ENCODE data around the gene SLC6A8.
"Not testable (repeated sequence)": the region's sequence is repeated elsewhere in the genome, so short reads cannot be mapped to it uniquely, and the experiment has no call there.

The SLC6A8 gene

DNA sequence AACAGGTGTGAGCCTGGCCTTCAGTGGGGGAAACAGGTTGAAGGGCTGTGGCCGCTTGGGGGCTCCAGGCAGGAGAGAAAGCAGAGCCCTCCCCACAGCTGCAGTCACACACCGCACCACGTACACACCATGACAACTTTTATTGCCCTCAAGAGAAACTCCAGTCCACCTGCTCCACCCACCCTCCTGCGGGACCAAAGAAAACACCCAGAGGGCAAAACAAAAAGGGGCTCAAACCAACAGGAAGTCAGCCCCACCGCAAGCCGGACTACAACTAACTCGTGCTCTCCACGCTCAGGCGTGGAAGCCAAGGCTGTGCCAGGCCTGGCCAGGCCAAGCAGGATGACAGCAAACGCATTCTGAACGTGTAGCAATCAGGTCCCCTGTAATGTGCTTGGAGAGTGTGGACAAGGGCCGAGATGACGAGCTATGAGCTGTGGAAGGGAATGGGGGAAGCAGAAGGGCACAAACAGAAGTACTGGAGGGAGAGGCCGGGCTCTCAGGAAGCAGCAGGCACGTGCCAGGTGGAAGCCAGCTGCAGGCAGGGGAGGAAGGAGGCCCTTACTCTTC, 12.7 kb downstream of the SLC6A8 start:
- peaks cover 41% of the 10 kb centered on the region for H3K36me3 ChIP-seq (ENCODE audit: insufficient read depth, low read depth, low read length)
- H3K27me3 ChIP-seq (ENCODE audit: insufficient read depth, low read length): no peaks in the 10 kb centered on the region
- H3K9ac ChIP-seq (ENCODE audit: low read depth, low read length): no peak overlapping the region

DNA sequence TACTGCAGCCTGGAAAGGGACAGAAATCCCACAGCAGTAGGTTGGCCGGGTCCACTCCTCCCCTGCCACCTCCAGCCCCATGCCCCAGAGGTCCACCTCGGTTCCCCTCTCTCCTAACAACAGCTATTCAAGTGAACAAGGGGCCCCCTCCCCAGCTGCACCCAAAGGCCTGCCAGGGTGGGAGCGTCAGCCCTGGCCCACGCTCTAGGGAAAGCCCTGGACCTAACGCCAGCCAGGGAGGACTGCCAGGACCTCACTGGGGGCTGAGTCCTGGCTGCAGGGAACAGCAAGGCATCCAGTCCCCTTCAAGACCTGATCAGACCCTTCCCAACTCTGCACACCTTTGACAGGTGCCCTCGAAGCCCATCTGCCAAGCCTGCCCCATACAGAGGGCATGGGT, 13.2 kb downstream of the SLC6A8 start:
- peaks cover 36% of the 10 kb centered on the region for H3K36me3 ChIP-seq (ENCODE audit: insufficient read depth, low read depth, low read length)
- no peak overlapping the region for H3K27ac ChIP-seq (ENCODE audit: low read length)
- H3K4me3 ChIP-seq (ENCODE audit: low read length): no peak overlapping the region
- H3K4me1 ChIP-seq (ENCODE audit: insufficient read depth, low read length): no peaks in the 10 kb centered on the region
- no peak overlapping the region for H3K9ac ChIP-seq (ENCODE audit: low read depth, low read length)
- H3K27me3 ChIP-seq (ENCODE audit: insufficient read depth, low read length): no peaks in the 10 kb centered on the region
- H3K9me3 ChIP-seq (ENCODE audit: insufficient read depth, low read depth, low read length): no peaks in the 10 kb centered on the region

More for the DNA sequence above, 12.7 kb downstream of the SLC6A8 start:
- Histone ChIP-seq H3K9me3 (ENCODE audit: insufficient read depth, low read depth, low read length) (no peaks in the 10 kb centered on the region), H3K27ac (ENCODE audit: low read length) (no peak overlapping the region), H3K4me1 (ENCODE audit: insufficient read depth, low read length) (no peaks in the 10 kb centered on the region), H3K4me3 (ENCODE audit: low read length) (no peak overlapping the region)

DNA sequence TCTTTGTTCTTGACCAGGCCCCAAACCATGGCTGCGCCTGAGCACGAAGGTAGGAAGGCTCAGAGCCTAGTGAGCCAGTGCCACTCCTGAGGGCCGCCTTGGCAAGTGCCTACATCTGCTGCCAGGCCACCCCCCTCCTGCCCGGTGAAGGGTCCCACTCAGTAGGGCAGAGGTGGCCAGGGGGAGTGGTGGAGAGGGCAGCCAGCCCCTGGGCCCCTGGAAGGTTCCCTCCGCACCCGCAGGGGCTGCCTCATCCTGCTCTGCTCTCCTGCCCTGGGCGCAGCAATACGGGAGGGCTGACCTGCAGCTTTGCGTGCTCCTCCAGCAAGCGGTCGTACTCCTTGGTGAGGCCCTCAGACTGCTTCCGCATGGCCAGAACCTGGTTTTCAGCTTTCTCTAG, 14.0 kb downstream of the SLC6A8 start:
- H3K9me3 ChIP-seq (ENCODE audit: insufficient read depth, low read depth, low read length): no peaks in the 10 kb centered on the region
- H3K9ac ChIP-seq (ENCODE audit: low read depth, low read length): no peak overlapping the region
- peaks cover 35% of the 10 kb centered on the region for H3K36me3 ChIP-seq (ENCODE audit: insufficient read depth, low read depth, low read length)
- no peak overlapping the region for H3K27ac ChIP-seq (ENCODE audit: low read length)
- H3K4me1 ChIP-seq (ENCODE audit: insufficient read depth, low read length): no peaks in the 10 kb centered on the region
- H3K27me3 ChIP-seq (ENCODE audit: insufficient read depth, low read length): no peaks in the 10 kb centered on the region
- no peak overlapping the region for H3K4me3 ChIP-seq (ENCODE audit: low read length)

DNA sequence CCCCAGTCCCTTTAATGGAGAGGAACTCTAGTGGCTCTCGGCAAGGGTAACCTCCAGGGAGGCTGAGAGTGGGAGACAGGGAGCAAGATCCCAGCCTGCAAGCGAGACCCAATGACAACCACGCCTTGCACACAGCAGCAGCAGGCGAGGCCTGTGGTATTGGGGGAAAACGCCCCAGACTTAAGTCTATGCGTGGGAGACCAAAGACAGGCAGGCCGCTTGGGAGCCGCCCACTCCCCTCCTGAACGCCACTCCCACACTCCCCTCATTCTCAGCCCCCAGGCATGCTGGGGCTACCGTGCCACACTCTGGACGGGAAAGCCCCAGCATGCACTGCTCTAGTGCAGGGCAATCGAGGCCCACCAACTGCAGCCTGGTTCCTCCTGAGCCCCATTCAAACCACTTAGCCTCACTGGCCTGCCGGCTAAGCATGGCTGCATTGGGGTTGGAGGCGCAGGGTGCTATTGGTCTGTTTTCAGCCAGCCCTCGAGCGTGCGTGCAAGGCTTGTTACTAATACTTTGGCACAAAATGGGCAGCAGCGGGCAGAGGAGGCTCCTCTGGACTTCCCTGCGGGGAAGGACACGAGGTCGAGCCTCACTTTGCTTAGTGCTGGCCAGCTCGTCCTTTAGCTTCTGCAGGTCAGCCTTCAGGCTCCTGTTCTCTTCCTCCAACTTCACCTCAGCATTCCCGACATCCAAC, 14.8 kb downstream of the SLC6A8 start:
- H3K27ac ChIP-seq (ENCODE audit: low read length): no peak overlapping the region
- no peaks in the 10 kb centered on the region for H3K27me3 ChIP-seq (ENCODE audit: insufficient read depth, low read length)
- no peaks in the 10 kb centered on the region for H3K4me1 ChIP-seq (ENCODE audit: insufficient read depth, low read length)
- H3K36me3 ChIP-seq (ENCODE audit: insufficient read depth, low read depth, low read length): peaks cover 35% of the 10 kb centered on the region
- H3K9ac ChIP-seq (ENCODE audit: low read depth, low read length): no peak overlapping the region
- no peaks in the 10 kb centered on the region for H3K9me3 ChIP-seq (ENCODE audit: insufficient read depth, low read depth, low read length)
- no peak overlapping the region for H3K4me3 ChIP-seq (ENCODE audit: low read length)

DNA sequence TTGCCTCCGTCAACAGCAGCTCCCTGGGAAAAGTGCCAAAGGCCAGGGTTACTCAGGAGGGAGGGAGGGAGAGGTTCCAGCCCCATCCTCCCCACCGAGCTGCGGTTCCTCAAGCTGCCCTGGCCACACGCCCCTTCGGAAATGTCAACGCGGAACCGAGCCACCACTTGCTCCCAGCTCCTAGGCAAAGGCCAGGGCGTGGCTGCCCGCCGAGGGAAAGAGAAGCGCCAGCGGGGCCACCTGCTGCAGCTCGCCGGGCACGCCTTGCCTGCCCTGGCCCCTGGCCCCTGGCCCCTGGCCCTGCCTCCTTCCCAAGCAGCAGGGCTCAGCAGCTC, 15.3 kb downstream of the SLC6A8 start:
- no peaks in the 10 kb centered on the region for H3K9me3 ChIP-seq (ENCODE audit: insufficient read depth, low read depth, low read length)
- H3K4me3 ChIP-seq (ENCODE audit: low read length): no peak overlapping the region
- H3K4me1 ChIP-seq (ENCODE audit: insufficient read depth, low read length): no peaks in the 10 kb centered on the region
- H3K27ac ChIP-seq (ENCODE audit: low read length): no peak overlapping the region
- H3K36me3 ChIP-seq (ENCODE audit: insufficient read depth, low read depth, low read length): peaks cover 35% of the 10 kb centered on the region
- H3K9ac ChIP-seq (ENCODE audit: low read depth, low read length): no peak overlapping the region
- no peaks in the 10 kb centered on the region for H3K27me3 ChIP-seq (ENCODE audit: insufficient read depth, low read length)

DNA sequence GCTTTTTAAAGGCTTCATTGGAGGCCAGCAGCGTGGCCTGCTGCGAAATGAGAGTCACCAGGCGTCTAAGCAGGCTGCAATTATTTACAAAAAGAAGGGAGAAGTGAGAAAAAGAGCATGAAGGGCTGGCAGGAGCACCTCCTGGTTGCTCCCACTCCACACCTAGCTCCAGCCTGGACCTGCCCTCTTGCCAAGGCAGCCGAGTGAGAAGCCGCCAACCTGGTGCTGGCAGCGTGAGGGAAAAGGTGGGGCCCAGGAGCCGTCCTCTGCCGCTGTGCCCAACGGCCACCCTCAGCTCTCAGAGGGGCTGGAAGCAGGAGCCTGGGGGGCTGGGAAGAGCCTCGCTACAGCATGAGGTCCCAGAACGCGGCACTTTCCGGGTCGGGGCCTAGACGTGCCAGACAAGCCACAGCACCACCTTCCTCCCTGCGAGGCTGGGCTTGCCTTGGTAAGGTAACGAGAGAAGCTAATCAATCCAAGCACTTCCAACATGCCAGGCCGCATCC, 16.3 kb downstream of the SLC6A8 start:
- Histone ChIP-seq H3K4me3 (ENCODE audit: low read length) (no peak overlapping the region), H3K36me3 (ENCODE audit: insufficient read depth, low read depth, low read length) (peaks cover 36% of the 10 kb centered on the region), H3K4me1 (ENCODE audit: insufficient read depth, low read length) (no peaks in the 10 kb centered on the region), H3K9me3 (ENCODE audit: insufficient read depth, low read depth, low read length) (no peaks in the 10 kb centered on the region), H3K27me3 (ENCODE audit: insufficient read depth, low read length) (no peaks in the 10 kb centered on the region), H3K27ac (ENCODE audit: low read length) (no peak overlapping the region), H3K9ac (ENCODE audit: low read depth, low read length) (no peak overlapping the region)

DNA sequence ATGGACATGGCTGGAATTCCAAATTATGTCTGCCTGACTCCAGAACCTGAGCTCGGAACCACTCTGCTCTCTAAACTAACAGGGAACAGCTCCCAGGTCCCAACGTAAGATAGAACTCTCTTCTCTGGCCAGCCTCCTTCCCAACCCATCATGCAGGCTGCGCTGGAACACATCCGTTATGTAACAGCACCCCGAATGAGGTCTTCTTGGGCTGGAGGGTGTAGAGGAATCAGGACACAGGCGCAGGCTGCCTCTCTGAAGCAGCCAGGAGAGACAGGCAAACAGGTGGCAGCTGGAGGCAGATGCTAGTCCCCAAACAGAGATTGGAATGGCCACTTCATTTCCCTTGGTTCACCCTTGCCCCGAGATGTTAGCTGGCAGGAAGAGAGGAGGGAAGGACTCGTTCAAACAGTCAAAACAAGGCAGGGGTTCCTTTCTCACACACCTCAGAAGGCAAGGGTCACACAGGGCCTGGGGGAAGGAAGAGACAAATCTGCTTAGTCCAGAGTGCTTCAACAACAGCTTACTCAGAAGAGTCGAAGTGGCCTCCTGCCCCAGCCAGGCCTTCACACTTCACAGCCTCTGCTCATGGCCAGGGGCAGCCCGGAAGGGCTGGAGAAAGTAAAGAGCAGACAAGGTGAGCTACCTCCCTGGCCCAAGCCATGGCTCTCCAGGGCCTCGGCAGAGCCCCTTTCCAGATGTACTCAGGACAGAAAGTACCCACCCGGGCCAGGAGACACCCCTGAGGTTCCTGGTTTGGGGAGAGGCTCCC, 17.1 kb downstream of the SLC6A8 start:
- H3K27ac ChIP-seq (ENCODE audit: low read length); H3K9ac ChIP-seq (ENCODE audit: low read depth, low read length); H3K4me1 ChIP-seq (ENCODE audit: insufficient read depth, low read length); H3K27me3 ChIP-seq (ENCODE audit: insufficient read depth, low read length); H3K9me3 ChIP-seq (ENCODE audit: insufficient read depth, low read depth, low read length); H3K4me3 ChIP-seq (ENCODE audit: low read length): not testable (repeated sequence)
- H3K36me3 ChIP-seq (ENCODE audit: insufficient read depth, low read depth, low read length): peaks cover 40% of the 10 kb centered on the region

DNA sequence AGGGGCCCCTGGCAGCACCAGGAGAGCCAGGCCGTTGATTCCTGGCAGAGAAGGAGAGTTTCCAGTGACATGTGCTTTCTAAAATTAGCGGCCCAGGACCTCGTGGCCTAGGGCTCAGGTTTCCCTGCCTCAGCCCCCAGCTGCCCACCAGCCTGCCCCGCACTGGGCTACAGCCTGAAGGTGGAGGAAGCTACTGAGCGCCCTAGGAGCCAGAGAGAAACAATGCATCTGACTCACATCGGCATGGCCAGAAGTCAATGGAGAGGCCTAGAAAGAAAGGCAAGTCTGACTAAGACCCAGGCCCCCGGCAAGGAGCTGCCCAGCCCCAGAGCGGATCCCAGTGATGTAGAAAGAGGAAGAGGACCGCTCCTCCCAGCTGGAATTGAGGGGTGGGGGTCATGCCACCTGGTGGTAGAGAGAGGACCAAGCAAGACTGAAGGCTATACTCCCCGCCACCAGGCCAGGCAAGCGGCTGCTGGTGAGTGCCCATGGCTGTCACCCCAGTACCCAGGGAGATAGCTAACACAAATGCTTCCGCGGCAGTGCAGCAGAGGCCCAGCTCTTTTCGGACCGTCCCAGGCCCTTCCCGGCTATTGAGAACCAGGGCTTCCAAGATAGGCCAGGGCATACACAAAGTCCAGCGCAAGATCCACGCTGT, 17.8 kb downstream of the SLC6A8 start:
- H3K36me3 ChIP-seq (ENCODE audit: insufficient read depth, low read depth, low read length): peaks cover 37% of the 10 kb centered on the region
- H3K27ac ChIP-seq (ENCODE audit: low read length); H3K4me1 ChIP-seq (ENCODE audit: insufficient read depth, low read length); H3K9me3 ChIP-seq (ENCODE audit: insufficient read depth, low read depth, low read length); H3K27me3 ChIP-seq (ENCODE audit: insufficient read depth, low read length); H3K9ac ChIP-seq (ENCODE audit: low read depth, low read length); H3K4me3 ChIP-seq (ENCODE audit: low read length): not testable (repeated sequence)

DNA sequence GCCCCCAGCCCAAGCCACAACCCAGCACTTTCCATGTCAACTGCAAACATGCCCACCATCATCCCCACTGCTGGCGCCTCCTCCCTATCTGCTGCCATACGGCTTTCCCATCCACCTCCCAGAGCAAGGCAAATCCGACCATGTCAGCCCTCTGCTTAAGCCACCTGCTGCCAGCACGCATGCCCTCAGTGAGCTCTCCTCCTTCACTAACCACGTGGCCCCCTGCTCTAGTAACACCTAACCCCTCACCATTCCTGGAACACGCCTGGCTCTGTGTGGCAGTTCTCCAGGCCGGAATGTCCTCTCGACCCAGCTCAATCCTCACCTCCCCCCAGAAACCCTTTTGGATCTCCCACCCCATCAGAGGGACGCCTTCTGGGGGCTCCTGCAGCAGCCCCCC, 19.1 kb downstream of the SLC6A8 start:
- no peaks in the 10 kb centered on the region for H3K4me1 ChIP-seq (ENCODE audit: insufficient read depth, low read length)
- peaks cover 35% of the 10 kb centered on the region for H3K36me3 ChIP-seq (ENCODE audit: insufficient read depth, low read depth, low read length)
- H3K9ac ChIP-seq (ENCODE audit: low read depth, low read length): no peak overlapping the region
- H3K9me3 ChIP-seq (ENCODE audit: insufficient read depth, low read depth, low read length): no peaks in the 10 kb centered on the region
- H3K27me3 ChIP-seq (ENCODE audit: insufficient read depth, low read length): no peaks in the 10 kb centered on the region
- H3K4me3 ChIP-seq (ENCODE audit: low read length): no peak overlapping the region
- no peak overlapping the region for H3K27ac ChIP-seq (ENCODE audit: low read length)

DNA sequence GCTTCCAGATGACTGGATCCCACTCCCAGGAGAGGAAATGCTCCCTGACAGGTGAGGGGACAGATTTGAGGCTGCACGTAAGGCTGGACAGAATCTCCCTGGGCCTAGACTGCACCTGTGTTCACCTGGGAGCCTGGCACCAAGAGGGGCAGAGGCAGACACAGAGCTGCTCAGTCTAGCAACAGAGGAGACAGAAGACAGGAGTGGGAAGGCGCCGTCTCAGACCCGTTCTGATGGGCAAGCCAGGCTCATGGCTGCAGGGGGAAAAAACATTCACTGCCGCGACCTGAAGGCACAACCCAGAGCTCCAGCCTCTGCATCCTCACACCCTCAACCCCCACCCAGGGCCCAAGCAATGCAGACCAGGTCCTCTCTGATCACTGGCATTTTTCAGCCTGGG, 19.7 kb downstream of the SLC6A8 start:
- H3K36me3 ChIP-seq (ENCODE audit: insufficient read depth, low read depth, low read length): peaks cover 29% of the 10 kb centered on the region
- H3K9me3 ChIP-seq (ENCODE audit: insufficient read depth, low read depth, low read length): no peaks in the 10 kb centered on the region
- no peak overlapping the region for H3K4me3 ChIP-seq (ENCODE audit: low read length)
- no peaks in the 10 kb centered on the region for H3K27me3 ChIP-seq (ENCODE audit: insufficient read depth, low read length)
- no peaks in the 10 kb centered on the region for H3K4me1 ChIP-seq (ENCODE audit: insufficient read depth, low read length)
- no peak overlapping the region for H3K9ac ChIP-seq (ENCODE audit: low read depth, low read length)
- H3K27ac ChIP-seq (ENCODE audit: low read length): no peak overlapping the region

DNA sequence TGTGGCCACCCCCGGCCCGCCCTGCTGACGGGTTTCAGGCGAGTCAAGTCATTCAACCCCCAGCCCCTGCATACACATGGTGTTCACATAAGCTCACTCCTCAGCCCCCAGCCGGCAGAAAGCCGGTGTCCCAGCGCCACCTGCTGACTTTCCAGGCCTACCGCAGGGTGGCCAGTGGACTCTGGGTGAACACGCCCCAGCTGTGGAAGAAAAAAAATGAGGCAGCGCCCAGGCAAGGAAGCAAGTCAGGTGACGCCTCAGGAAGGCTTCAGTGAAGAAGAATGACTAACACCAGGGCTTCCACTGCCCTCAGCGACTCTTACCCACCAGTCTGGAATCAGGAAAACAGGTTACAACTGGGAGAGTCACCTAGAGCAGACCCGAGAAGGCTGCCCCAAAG, 20.7 kb downstream of the SLC6A8 start:
- Histone ChIP-seq H3K36me3 (ENCODE audit: insufficient read depth, low read depth, low read length) (peaks cover 34% of the 10 kb centered on the region), H3K4me1 (ENCODE audit: insufficient read depth, low read length) (no peaks in the 10 kb centered on the region), H3K4me3 (ENCODE audit: low read length) (no peak overlapping the region), H3K27ac (ENCODE audit: low read length) (no peak overlapping the region), H3K9ac (ENCODE audit: low read depth, low read length) (no peak overlapping the region), H3K9me3 (ENCODE audit: insufficient read depth, low read depth, low read length) (no peaks in the 10 kb centered on the region), H3K27me3 (ENCODE audit: insufficient read depth, low read length) (no peaks in the 10 kb centered on the region)
